Neuronal stem cell (in vitro differentiated cells): ENCODE data around the gene NT5C3A.
"Not testable (repeated sequence)": the region's sequence is repeated elsewhere in the genome, so short reads cannot be mapped to it uniquely, and the experiment has no call there.

Experiments used
- DNase-seq: peaks from one replicate; pipeline ENCODE4 v3.0.0-alpha.2; 2013; ENCODE audit warnings: low spot score
- H2AFZ ChIP-seq: one replicate; pipeline ENCODE4 v1.6.1; 2013; ENCODE audit warnings: mild to moderate bottlenecking, low read length, inconsistent platforms
- H2AK5ac ChIP-seq: 2 replicates; pipeline ENCODE4 v1.6.1; 2013; ENCODE audit warnings: low read depth, mild to moderate bottlenecking, inconsistent platforms, low read length, moderate library complexity, mixed read lengths
- H2BK120ac ChIP-seq: 2 replicates; pipeline ENCODE4 v1.6.1; 2013; ENCODE audit warnings: low read depth, mild to moderate bottlenecking, inconsistent platforms, low read length, moderate library complexity, mixed read lengths
- H2BK12ac ChIP-seq: one replicate; pipeline ENCODE4 v1.6.1; 2013; ENCODE audit warnings: low read length, inconsistent platforms
- H2BK15ac ChIP-seq: 2 replicates; pipeline ENCODE4 v1.6.1; 2013; ENCODE audit warnings: mild to moderate bottlenecking, low read length, inconsistent platforms, mixed read lengths
- H2BK5ac ChIP-seq: one replicate; pipeline ENCODE4 v1.6.1; 2013; ENCODE audit warnings: inconsistent platforms, mild to moderate bottlenecking, low read length, moderate library complexity
- H3K14ac ChIP-seq: one replicate; pipeline ENCODE4 v1.6.1; 2013; ENCODE audit warnings: low read length, inconsistent platforms
- H3K18ac ChIP-seq: 2 replicates; pipeline ENCODE4 v1.6.1; 2013; ENCODE audit warnings: low read length, inconsistent platforms
- H3K23ac ChIP-seq: 2 replicates; pipeline ENCODE4 v1.6.1; 2013; ENCODE audit warnings: low read depth, mild to moderate bottlenecking, mixed read lengths, low read length, inconsistent platforms; ENCODE audit not compliant: poor library complexity
- H3K27ac ChIP-seq: replicated peaks from 3 replicates; pipeline ENCODE4 v1.5.1; 2013; ENCODE audit warnings: low read length, inconsistent platforms
- H3K27me3 ChIP-seq, 3 experiments: 2 replicates each; pipeline ENCODE4 v1.6.1; 2013; ENCODE audit warnings: low read length in 3 of 3, mild to moderate bottlenecking in 2 of 3, inconsistent platforms in 1 of 3, low read depth in 1 of 3, mixed read lengths in 1 of 3, moderate library complexity in 1 of 3; ENCODE audit not compliant: control insufficient read depth in 3 of 3, insufficient read depth in 3 of 3
- H3K36me3 ChIP-seq, 2 donors: replicated peaks in 1 of 2; 2 replicates each; pipeline ENCODE4 v1.6.1; 2013; ENCODE audit warnings: low read length in 2 of 2; ENCODE audit not compliant: control insufficient read depth in 2 of 2, insufficient read depth in 2 of 2
- H3K4ac ChIP-seq: 2 replicates; pipeline ENCODE4 v1.6.1; 2013; ENCODE audit warnings: inconsistent platforms, mild to moderate bottlenecking, low read length, moderate library complexity
- H3K4me1 ChIP-seq, 2 donors: 1 replicate in 1 of 2; 2 replicates in 1 of 2; pipeline ENCODE4 v1.6.1; 2013; ENCODE audit warnings: low read length in 2 of 2, low read depth in 1 of 2; ENCODE audit not compliant: control insufficient read depth in 2 of 2, insufficient read depth in 1 of 2
- H3K4me2 ChIP-seq: one replicate; pipeline ENCODE4 v1.6.1; 2013; ENCODE audit warnings: mild to moderate bottlenecking, low read length, inconsistent platforms; ENCODE audit not compliant: insufficient read depth, poor library complexity, severe bottlenecking
- H3K4me3 ChIP-seq, 2 donors: 2 replicates each; pipeline ENCODE4 v1.5.1; 2013; ENCODE audit warnings: low read length in 2 of 2, mild to moderate bottlenecking in 2 of 2, inconsistent platforms in 1 of 2, moderate library complexity in 1 of 2
- H3K79me1 ChIP-seq: one replicate; pipeline ENCODE4 v1.6.1; 2013; ENCODE audit warnings: low read depth, mild to moderate bottlenecking, inconsistent platforms, low read length, moderate library complexity
- H3K9ac ChIP-seq: one replicate; pipeline ENCODE4 v1.6.1; 2013; ENCODE audit warnings: mild to moderate bottlenecking, low read depth, low read length, inconsistent platforms; ENCODE audit not compliant: poor library complexity
- H3K9me3 ChIP-seq, 2 donors: replicated peaks in 1 of 2; 2 replicates each; pipeline versions ENCODE3 to v1.6.1; 2013; ENCODE audit warnings: low read length in 2 of 2, mild to moderate bottlenecking in 2 of 2, inconsistent platforms in 1 of 2, low read depth in 1 of 2, mixed read lengths in 1 of 2, moderate library complexity in 1 of 2; ENCODE audit not compliant: control insufficient read depth in 2 of 2, insufficient read depth in 1 of 2
- H4K8ac ChIP-seq: one replicate; pipeline ENCODE4 v1.6.1; 2013; ENCODE audit warnings: low read depth, mild to moderate bottlenecking, inconsistent platforms, low read length, moderate library complexity
- H4K91ac ChIP-seq: one replicate; pipeline ENCODE4 v1.6.1; 2013; ENCODE audit warnings: low read length, low read depth, mild to moderate bottlenecking, inconsistent platforms; ENCODE audit not compliant: poor library complexity
- WGBS, 2 donors: extraction: QIAGEN DNeasy Blood & Tissue Kit; methylation state at CpG; one replicate each; pipeline ENCODE4 v1.1.7; 2013; ENCODE audit warnings: missing lambda C conversion rate in 2 of 2, mixed read lengths in 1 of 2; ENCODE audit not compliant: insufficient read length in 2 of 2, insufficient replicate concordance in 1 of 2; ENCODE audit errors: extremely low coverage in 2 of 2; 5-methylcytosine and 5-hydroxymethylcytosine counted together

NT5C3A gene

GRCh38 chr7:32991068-32991585, 71.4 kb downstream of the NT5C3A start:
- not testable (repeated sequence) for H2BK120ac ChIP-seq, H2BK12ac ChIP-seq, H4K91ac ChIP-seq, H3K79me1 ChIP-seq, H3K9ac ChIP-seq, H3K9me3 ChIP-seq, H3K4me1 ChIP-seq, H3K18ac ChIP-seq, H3K4me2 ChIP-seq, H4K8ac ChIP-seq, H3K36me3 ChIP-seq, H3K4ac ChIP-seq, H3K14ac ChIP-seq, H2AK5ac ChIP-seq, H2AFZ ChIP-seq, DNase-seq, H3K27me3 ChIP-seq, H2BK15ac ChIP-seq, H2BK5ac ChIP-seq, H3K23ac ChIP-seq, H3K27ac ChIP-seq, H3K4me3 ChIP-seq
- WGBS, 2 donors, result no CpG with 5 or more reads among the region's 5 CpGs

- not testable (repeated sequence) for H3K9me3 ChIP-seq, H2AFZ ChIP-seq, H3K9ac ChIP-seq, H3K4me2 ChIP-seq, H3K79me1 ChIP-seq, H2BK15ac ChIP-seq, H3K23ac ChIP-seq, H3K18ac ChIP-seq, H3K27me3 ChIP-seq, H4K91ac ChIP-seq, H3K36me3 ChIP-seq, H3K27ac ChIP-seq, H3K4me1 ChIP-seq, H2BK12ac ChIP-seq, H2BK120ac ChIP-seq, H3K4ac ChIP-seq, DNase-seq, H2AK5ac ChIP-seq, H3K4me3 ChIP-seq, H2BK5ac ChIP-seq, H3K14ac ChIP-seq, H4K8ac ChIP-seq
- WGBS, 2 donors, result no CpG with 5 or more reads among the region's 8 CpGs
Measured at GRCh38 chr7:32988148-32988547, 74.4 kb downstream of the NT5C3A start.

GRCh38 chr7:32979902-32980301, 82.7 kb downstream of the NT5C3A start:
- H2AFZ ChIP-seq, H3K79me1 ChIP-seq, H3K23ac ChIP-seq, H3K14ac ChIP-seq, H3K36me3 ChIP-seq, H3K4me2 ChIP-seq, H3K4me1 ChIP-seq, H2AK5ac ChIP-seq, H3K9ac ChIP-seq, H3K27ac ChIP-seq, H3K27me3 ChIP-seq, H2BK12ac ChIP-seq, H4K91ac ChIP-seq, H3K18ac ChIP-seq, DNase-seq, H3K4ac ChIP-seq, H3K9me3 ChIP-seq, H3K4me3 ChIP-seq, H2BK120ac ChIP-seq, H4K8ac ChIP-seq, H2BK5ac ChIP-seq, H2BK15ac ChIP-seq: not testable (repeated sequence)
- WGBS, 2 donors, result no CpG with 5 or more reads among the region's 2 CpGs

- DNase-seq, H3K4ac ChIP-seq, H3K27me3 ChIP-seq, H2BK5ac ChIP-seq, H3K4me1 ChIP-seq, H3K9ac ChIP-seq, H3K79me1 ChIP-seq, H3K36me3 ChIP-seq, H3K4me3 ChIP-seq, H2BK12ac ChIP-seq, H3K4me2 ChIP-seq, H3K27ac ChIP-seq, H2BK15ac ChIP-seq, H2AK5ac ChIP-seq, H3K14ac ChIP-seq, H3K18ac ChIP-seq, H3K23ac ChIP-seq, H2AFZ ChIP-seq, H4K8ac ChIP-seq, H4K91ac ChIP-seq, H3K9me3 ChIP-seq, H2BK120ac ChIP-seq: not testable (repeated sequence)
- no CpG with 5 or more reads among the region's 6 CpGs for WGBS, 2 donors
Measured at GRCh38 chr7:32979246-32979645, 83.3 kb downstream of the NT5C3A start.
